HepG2 (cell line): ENCODE data around the gene NOTUM. TPM values are rescaled to one million over a fixed set of nuclear protein-coding genes. Genes with fewer than 3 reads are reported as not detected.

Experiments used
- CAMTA2 ChIP-seq: sonication (generic); formaldehyde crosslinking; IDR thresholded peaks from 2 replicates; pipeline ENCODE4 v1.4.0; 2020; ENCODE audit warnings: mild to moderate bottlenecking, missing genetic modification reagents, borderline replicate concordance
- CCDC6 ChIP-seq: sonication (generic); formaldehyde crosslinking; IDR thresholded peaks from 2 replicates; pipeline ENCODE4 v1.8.1; 2022; ENCODE audit warnings: mild to moderate bottlenecking, missing genetic modification reagents, moderate library complexity
- DRAP1 ChIP-seq: IDR thresholded peaks from 2 replicates; pipeline ENCODE4 v1.6.1; 2016; ENCODE audit warnings: missing genetic modification reagents, missing compliant biosample characterization
- NR3C1 ChIP-seq: sonication (generic); formaldehyde crosslinking; IDR thresholded peaks from 2 replicates; pipeline ENCODE4 v1.4.0; 2020; ENCODE audit warnings: missing genetic modification reagents
- RELA ChIP-seq: sonication (generic); formaldehyde crosslinking; IDR thresholded peaks from 2 replicates; pipeline ENCODE4 v1.4.0; 2020; ENCODE audit warnings: missing genetic modification reagents
- SALL2 ChIP-seq: sonication (generic); formaldehyde crosslinking; IDR thresholded peaks from 2 replicates; pipeline ENCODE4 v1.8.1; 2023; ENCODE audit warnings: mild to moderate bottlenecking, missing genetic modification reagents, inconsistent platforms
- SNAPC2 ChIP-seq: sonication (generic); formaldehyde crosslinking; IDR thresholded peaks from 2 replicates; pipeline ENCODE4 v1.8.1; 2022; ENCODE audit warnings: mild to moderate bottlenecking, missing genetic modification reagents
- TAF1 ChIP-seq: sonication (generic); formaldehyde crosslinking; IDR thresholded peaks from 2 replicates; pipeline ENCODE4 v1.4.0; 2020; ENCODE audit warnings: missing genetic modification reagents
- TBX3 ChIP-seq: fragments of 450-650 bp; IDR thresholded peaks from 2 replicates; pipeline ENCODE4 v1.6.1; 2017; ENCODE audit warnings: antibody characterized with exemption, mild to moderate bottlenecking, inconsistent platforms, borderline replicate concordance
- TCF7L2 ChIP-seq: IDR thresholded peaks from 2 replicates; pipeline ENCODE4 v1.6.1; 2011; ENCODE audit warnings: mild to moderate bottlenecking, low read depth, low read length, moderate library complexity
- ZNF350 ChIP-seq: sonication (generic); formaldehyde crosslinking; IDR thresholded peaks from 2 replicates; pipeline ENCODE4 v1.4.0; 2020; ENCODE audit warnings: mild to moderate bottlenecking, low read depth, missing genetic modification reagents, borderline replicate concordance
- ZNF383 ChIP-seq: sonication (generic); formaldehyde crosslinking; IDR thresholded peaks from 2 replicates; pipeline ENCODE4 v1.4.0; 2020; ENCODE audit warnings: missing genetic modification reagents, mild to moderate bottlenecking, borderline replicate concordance
- ZNF441 ChIP-seq: sonication (generic); formaldehyde crosslinking; IDR thresholded peaks from 2 replicates; pipeline ENCODE4 v1.7.0; 2021; ENCODE audit warnings: missing genetic modification reagents, borderline replicate concordance
- ZNF557 ChIP-seq: sonication (generic); formaldehyde crosslinking; IDR thresholded peaks from 2 replicates; pipeline ENCODE4 v1.4.0; 2020; ENCODE audit warnings: missing genetic modification reagents
- ZNF564 ChIP-seq: sonication (generic); formaldehyde crosslinking; IDR thresholded peaks from 2 replicates; pipeline ENCODE4 v1.8.1; 2023; ENCODE audit warnings: mild to moderate bottlenecking, missing genetic modification reagents
- ZNF619 ChIP-seq: sonication (generic); formaldehyde crosslinking; IDR thresholded peaks from 2 replicates; pipeline ENCODE4 v1.4.0; 2020; ENCODE audit warnings: mild to moderate bottlenecking, missing genetic modification reagents
- polyA plus RNA-seq, 8 experiments: library from polyadenylated mRNA; depleted of rRNA in 3 of 8; stranded (reverse) in 7 of 8; unstranded in 1 of 8; fragments of >200 nt; fragmentation: Illumina TruSeq in 4 of 8; extraction: Trizol in 4 of 8; gene quantifications; 2 replicates each; pipeline versions ENCODE4 v1.2.1 to v1.2.3, GENCODE V29; 2011 to 2016; ENCODE audit warnings: low read depth in 4 of 8, missing spikeins in 1 of 8, mixed read lengths in 1 of 8; ENCODE audit not compliant: insufficient read depth in 1 of 8
- total RNA-seq, 5 experiments: library from RNA; depleted of rRNA; stranded (reverse); fragments of >200 nt; fragmentation: Illumina TruSeq; extraction: Trizol; gene quantifications; 2 replicates each; pipeline ENCODE4 v1.2.3, GENCODE V29; 2016; ENCODE audit warnings: low read depth in 1 of 5
- TF ChIP-seq, protein P1 (sequence below): sonication (generic); formaldehyde crosslinking; IDR thresholded peaks from 2 replicates; pipeline ENCODE4; 2020; ENCODE audit warnings: missing genetic modification reagents, mild to moderate bottlenecking, borderline replicate concordance
- TF ChIP-seq, protein P2 (sequence below): sonication (generic); formaldehyde crosslinking; IDR thresholded peaks from 2 replicates; pipeline ENCODE4 v1.5.1; 2020; ENCODE audit warnings: mild to moderate bottlenecking, missing genetic modification reagents, borderline replicate concordance
- TF ChIP-seq, protein P3 (sequence below): sonication (generic); formaldehyde crosslinking; IDR thresholded peaks from 2 replicates; pipeline ENCODE4 v1.5.1; 2020; ENCODE audit warnings: missing genetic modification reagents, mild to moderate bottlenecking, borderline replicate concordance

Gene NOTUM
- total and polyA plus RNA-seq, 2 of the 13 experiments (the other 11 are each of a cell fraction or from before 2014, with no cell fraction given) = 150 to 160 TPM

DNA sequence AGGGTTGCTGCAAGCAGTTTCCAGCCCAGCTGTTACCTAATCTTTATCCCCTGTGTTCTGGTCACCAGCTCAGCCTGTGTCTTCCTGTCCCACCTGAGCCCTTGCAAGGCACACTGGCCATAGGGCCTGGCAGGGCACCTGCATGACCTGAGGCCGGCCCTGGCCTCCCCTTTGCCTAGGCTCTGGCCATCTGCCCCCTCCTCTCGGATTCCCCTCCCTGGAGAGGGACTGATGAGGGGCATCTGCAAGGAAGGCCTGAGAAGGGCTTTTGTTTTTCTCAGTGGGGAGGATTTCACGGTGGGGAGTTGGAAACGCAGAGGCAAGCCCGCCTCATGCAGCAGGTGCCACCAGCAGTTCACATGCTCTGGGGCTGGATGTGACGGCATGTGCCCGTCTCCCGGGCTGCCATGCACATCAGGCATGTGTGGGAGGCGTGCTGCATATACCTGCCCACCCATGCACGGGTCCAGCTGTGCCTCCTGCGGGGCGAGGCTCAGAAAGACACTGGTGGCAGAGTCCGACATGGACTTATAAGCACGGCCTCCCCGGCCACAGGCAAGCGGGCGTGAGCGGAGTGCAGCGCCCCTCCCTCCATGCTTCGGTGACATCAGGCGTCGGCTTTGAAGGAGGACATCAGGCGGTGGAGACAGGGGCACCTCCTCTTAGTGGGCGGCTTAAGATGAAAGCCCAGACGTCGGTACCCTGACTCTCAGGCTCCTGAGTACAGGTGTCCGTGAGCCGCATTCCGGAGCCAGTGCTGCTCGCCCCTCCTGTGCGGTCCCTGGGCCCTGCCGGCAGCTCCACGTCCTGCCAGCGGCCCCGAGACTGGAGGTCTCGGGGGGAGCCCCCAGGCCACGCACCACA, 33.0 kb upstream of the NOTUM start (continued):
- TF ChIP-seq ZNF564 = 0 out of 2 replicates have a peak, but pooled peaks have one; percentile 77
- TF ChIP-seq, protein P1, sequence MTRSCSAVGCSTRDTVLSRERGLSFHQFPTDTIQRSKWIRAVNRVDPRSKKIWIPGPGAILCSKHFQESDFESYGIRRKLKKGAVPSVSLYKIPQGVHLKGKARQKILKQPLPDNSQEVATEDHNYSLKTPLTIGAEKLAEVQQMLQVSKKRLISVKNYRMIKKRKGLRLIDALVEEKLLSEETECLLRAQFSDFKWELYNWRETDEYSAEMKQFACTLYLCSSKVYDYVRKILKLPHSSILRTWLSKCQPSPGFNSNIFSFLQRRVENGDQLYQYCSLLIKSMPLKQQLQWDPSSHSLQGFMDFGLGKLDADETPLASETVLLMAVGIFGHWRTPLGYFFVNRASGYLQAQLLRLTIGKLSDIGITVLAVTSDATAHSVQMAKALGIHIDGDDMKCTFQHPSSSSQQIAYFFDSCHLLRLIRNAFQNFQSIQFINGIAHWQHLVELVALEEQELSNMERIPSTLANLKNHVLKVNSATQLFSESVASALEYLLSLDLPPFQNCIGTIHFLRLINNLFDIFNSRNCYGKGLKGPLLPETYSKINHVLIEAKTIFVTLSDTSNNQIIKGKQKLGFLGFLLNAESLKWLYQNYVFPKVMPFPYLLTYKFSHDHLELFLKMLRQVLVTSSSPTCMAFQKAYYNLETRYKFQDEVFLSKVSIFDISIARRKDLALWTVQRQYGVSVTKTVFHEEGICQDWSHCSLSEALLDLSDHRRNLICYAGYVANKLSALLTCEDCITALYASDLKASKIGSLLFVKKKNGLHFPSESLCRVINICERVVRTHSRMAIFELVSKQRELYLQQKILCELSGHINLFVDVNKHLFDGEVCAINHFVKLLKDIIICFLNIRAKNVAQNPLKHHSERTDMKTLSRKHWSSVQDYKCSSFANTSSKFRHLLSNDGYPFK (CRISPR knock-in tag) = no peak; the same call in none of the 2 replicates
- no peak for TF ChIP-seq TCF7L2
- peak; percentile 21; the same call in 1 of the 2 replicates for TF ChIP-seq CCDC6
- TF ChIP-seq, protein P2, sequence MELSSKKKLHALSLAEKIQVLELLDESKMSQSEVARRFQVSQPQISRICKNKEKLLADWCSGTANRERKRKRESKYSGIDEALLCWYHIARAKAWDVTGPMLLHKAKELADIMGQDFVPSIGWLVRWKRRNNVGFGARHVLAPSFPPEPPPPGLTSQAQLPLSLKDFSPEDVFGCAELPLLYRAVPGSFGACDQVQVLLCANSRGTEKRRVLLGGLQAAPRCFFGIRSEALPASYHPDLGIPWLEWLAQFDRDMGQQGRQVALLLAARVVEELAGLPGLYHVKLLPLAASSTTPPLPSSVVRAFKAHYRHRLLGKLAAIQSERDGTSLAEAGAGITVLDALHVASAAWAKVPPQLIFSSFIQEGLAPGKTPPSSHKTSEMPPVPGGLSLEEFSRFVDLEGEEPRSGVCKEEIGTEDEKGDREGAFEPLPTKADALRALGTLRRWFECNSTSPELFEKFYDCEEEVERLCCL (CRISPR knock-in tag) = 0 out of 2 replicates have a peak, but pooled peaks have one; percentile 17
- no peak for TF ChIP-seq TBX3
- no peak for TF ChIP-seq ZNF383 (CRISPR knock-in tag)
- no peak for TF ChIP-seq TAF1 (CRISPR knock-in tag)
- no peak; the same call in 1 of the 2 replicates for TF ChIP-seq CAMTA2 (CRISPR knock-in tag)
- no peak for TF ChIP-seq ZNF441 (CRISPR knock-in tag)
- TF ChIP-seq, protein P3, sequence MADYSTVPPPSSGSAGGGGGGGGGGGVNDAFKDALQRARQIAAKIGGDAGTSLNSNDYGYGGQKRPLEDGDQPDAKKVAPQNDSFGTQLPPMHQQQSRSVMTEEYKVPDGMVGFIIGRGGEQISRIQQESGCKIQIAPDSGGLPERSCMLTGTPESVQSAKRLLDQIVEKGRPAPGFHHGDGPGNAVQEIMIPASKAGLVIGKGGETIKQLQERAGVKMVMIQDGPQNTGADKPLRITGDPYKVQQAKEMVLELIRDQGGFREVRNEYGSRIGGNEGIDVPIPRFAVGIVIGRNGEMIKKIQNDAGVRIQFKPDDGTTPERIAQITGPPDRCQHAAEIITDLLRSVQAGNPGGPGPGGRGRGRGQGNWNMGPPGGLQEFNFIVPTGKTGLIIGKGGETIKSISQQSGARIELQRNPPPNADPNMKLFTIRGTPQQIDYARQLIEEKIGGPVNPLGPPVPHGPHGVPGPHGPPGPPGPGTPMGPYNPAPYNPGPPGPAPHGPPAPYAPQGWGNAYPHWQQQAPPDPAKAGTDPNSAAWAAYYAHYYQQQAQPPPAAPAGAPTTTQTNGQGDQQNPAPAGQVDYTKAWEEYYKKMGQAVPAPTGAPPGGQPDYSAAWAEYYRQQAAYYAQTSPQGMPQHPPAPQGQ = no peak
- TF ChIP-seq DRAP1 (CRISPR knock-in tag) = peak; percentile 96
- no peak; the same call in 1 of the 2 replicates for TF ChIP-seq ZNF619 (CRISPR knock-in tag)
- peak; percentile 93 for TF ChIP-seq SNAPC2 (CRISPR knock-in tag)
- no peak for TF ChIP-seq RELA (CRISPR knock-in tag)
- no peak for TF ChIP-seq SALL2 (CRISPR knock-in tag)
- no peak for TF ChIP-seq NR3C1
- no peak; the same call in 1 of the 2 replicates for TF ChIP-seq ZNF350 (CRISPR knock-in tag)
- TF ChIP-seq ZNF557 (CRISPR knock-in tag) = no peak
